Fibroblast of villous mesenchyme (primary cell): ENCODE results near the gene AFG3L2. TPM values are rescaled to one million over a fixed set of nuclear protein-coding genes. Genes with fewer than 3 reads are reported as not detected.

Source experiments
- DNase-seq: peaks from one replicate; pipeline ENCODE4 v3.0.0-alpha.2; 2010; ENCODE audit warnings: low read depth
- H3K4me3 ChIP-seq: 2 replicates; pipeline ENCODE4 v1.5.1; 2011; ENCODE audit warnings: low read depth, mild to moderate bottlenecking, low read length
- CTCF ChIP-seq: IDR thresholded peaks from 2 replicates; pipeline ENCODE4 v1.5.1; 2012; ENCODE audit warnings: low read depth, mild to moderate bottlenecking, low read length; ENCODE audit not compliant: insufficient read depth
- total RNA-seq: library from RNA; depleted of rRNA; stranded (reverse); fragments of >200 nt; gene quantifications from 2 replicates; pipeline ENCODE4 v1.2.3, GENCODE V29; 2012

The AFG3L2 gene
- total RNA-seq, 1 donor, result 63.0 TPM

- no peak for TF ChIP-seq CTCF
- no peak overlapping the region for H3K4me3 ChIP-seq
- no peak for DNase-seq
Measured at GRCh38 chr18:12313530-12314245, 63.3 kb downstream of the AFG3L2 start.

- TF ChIP-seq CTCF, result no peak
- no peak overlapping the region for H3K4me3 ChIP-seq
- no peak for DNase-seq
Measured at GRCh38 chr18:12312976-12313375, 64.1 kb downstream of the AFG3L2 start.

GRCh38 chr18:12310762-12311161 lies 66.3 kb downstream of the AFG3L2 start:
- no peak overlapping the region for H3K4me3 ChIP-seq
- DNase-seq, result no peak
- TF ChIP-seq CTCF, result no peak

GRCh38 chr18:12309683-12310198 lies 67.3 kb downstream of the AFG3L2 start:
- TF ChIP-seq CTCF, result no peak
- DNase-seq, result peak; percentile 28
- H3K4me3 ChIP-seq, result peak overlapping the region; percentile 82

- TF ChIP-seq CTCF, result no peak
- peak overlapping the region; percentile 82 for H3K4me3 ChIP-seq
- DNase-seq, result peak; percentile 93
Measured at GRCh38 chr18:12308386-12309100, 68.5 kb downstream of the AFG3L2 start.

- DNase-seq, result peak; percentile 79
- TF ChIP-seq CTCF, result no peak
Measured at GRCh38 chr18:12307701-12308385, 69.2 kb downstream of the AFG3L2 start, which contains the start of gene TUBB6. TUBB6 (plus strand) TSS chr18:12308241; CDS start chr18:12308293, 52 bp downstream.

More at GRCh38 chr18:12307701-12308385, 69.2 kb downstream of the AFG3L2 start, which contains the start of gene TUBB6:
- peak within 1 kb of the TSS; percentile 82 for H3K4me3 ChIP-seq
